Panc1 (cell line): ENCODE data around the gene RMND1.

ENCODE experiments used
- POLR2AphosphoS5 ChIP-seq: IDR thresholded peaks from 2 replicates; pipeline ENCODE4 v1.6.1; 2012; ENCODE audit warnings: mild to moderate bottlenecking, low read depth, low read length, moderate library complexity
- SIN3A ChIP-seq: IDR thresholded peaks from 2 replicates; pipeline ENCODE4 v1.6.1; 2012; ENCODE audit warnings: low read depth, mild to moderate bottlenecking, low read length, moderate library complexity, borderline replicate concordance; ENCODE audit not compliant: insufficient read depth
- TF ChIP-seq, protein P1 (sequence below): fragments of 450-650 bp; IDR thresholded peaks from 2 replicates; pipeline ENCODE4 v1.5.1; 2017; ENCODE audit warnings: mild to moderate bottlenecking
- TF ChIP-seq, protein P2 (sequence below), 2 experiments: IDR thresholded peaks; 2 replicates each; pipeline ENCODE4 v1.6.1; 2011 to 2012; ENCODE audit warnings: low read depth in 2 of 2, control low read depth in 1 of 2, low read length in 1 of 2, mild to moderate bottlenecking in 1 of 2, moderate library complexity in 1 of 2; ENCODE audit not compliant: insufficient read depth in 1 of 2

DNA sequence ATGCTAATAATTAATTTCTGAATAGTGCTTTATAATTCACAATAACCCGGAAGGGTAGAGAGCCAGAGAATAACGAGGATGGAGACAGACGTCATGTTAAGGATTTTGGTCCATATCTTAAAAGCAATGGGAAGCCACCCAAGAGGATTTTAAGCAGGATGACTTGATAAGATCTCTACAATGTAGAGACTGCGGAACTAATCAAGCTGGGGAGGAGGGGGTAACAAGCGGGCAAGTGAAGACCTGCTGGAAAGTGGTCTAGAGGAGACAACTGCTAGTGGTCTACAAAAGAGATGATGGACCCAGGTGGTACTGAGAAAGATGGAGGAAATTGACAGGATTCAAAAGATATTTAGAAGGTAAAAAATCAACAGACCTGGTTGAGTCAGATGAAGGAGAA is 67.8 kb downstream of the RMND1 start:
- TF ChIP-seq, protein P1, sequence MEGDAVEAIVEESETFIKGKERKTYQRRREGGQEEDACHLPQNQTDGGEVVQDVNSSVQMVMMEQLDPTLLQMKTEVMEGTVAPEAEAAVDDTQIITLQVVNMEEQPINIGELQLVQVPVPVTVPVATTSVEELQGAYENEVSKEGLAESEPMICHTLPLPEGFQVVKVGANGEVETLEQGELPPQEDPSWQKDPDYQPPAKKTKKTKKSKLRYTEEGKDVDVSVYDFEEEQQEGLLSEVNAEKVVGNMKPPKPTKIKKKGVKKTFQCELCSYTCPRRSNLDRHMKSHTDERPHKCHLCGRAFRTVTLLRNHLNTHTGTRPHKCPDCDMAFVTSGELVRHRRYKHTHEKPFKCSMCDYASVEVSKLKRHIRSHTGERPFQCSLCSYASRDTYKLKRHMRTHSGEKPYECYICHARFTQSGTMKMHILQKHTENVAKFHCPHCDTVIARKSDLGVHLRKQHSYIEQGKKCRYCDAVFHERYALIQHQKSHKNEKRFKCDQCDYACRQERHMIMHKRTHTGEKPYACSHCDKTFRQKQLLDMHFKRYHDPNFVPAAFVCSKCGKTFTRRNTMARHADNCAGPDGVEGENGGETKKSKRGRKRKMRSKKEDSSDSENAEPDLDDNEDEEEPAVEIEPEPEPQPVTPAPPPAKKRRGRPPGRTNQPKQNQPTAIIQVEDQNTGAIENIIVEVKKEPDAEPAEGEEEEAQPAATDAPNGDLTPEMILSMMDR = no peak
- TF ChIP-seq POLR2AphosphoS5 (no peak), SIN3A (no peak)
- TF ChIP-seq, protein P2, sequence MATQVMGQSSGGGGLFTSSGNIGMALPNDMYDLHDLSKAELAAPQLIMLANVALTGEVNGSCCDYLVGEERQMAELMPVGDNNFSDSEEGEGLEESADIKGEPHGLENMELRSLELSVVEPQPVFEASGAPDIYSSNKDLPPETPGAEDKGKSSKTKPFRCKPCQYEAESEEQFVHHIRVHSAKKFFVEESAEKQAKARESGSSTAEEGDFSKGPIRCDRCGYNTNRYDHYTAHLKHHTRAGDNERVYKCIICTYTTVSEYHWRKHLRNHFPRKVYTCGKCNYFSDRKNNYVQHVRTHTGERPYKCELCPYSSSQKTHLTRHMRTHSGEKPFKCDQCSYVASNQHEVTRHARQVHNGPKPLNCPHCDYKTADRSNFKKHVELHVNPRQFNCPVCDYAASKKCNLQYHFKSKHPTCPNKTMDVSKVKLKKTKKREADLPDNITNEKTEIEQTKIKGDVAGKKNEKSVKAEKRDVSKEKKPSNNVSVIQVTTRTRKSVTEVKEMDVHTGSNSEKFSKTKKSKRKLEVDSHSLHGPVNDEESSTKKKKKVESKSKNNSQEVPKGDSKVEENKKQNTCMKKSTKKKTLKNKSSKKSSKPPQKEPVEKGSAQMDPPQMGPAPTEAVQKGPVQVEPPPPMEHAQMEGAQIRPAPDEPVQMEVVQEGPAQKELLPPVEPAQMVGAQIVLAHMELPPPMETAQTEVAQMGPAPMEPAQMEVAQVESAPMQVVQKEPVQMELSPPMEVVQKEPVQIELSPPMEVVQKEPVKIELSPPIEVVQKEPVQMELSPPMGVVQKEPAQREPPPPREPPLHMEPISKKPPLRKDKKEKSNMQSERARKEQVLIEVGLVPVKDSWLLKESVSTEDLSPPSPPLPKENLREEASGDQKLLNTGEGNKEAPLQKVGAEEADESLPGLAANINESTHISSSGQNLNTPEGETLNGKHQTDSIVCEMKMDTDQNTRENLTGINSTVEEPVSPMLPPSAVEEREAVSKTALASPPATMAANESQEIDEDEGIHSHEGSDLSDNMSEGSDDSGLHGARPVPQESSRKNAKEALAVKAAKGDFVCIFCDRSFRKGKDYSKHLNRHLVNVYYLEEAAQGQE (IDR thresholded peaks at IDR 0.05; ENCODE audit: insufficient read depth in 1 of 2, low read depth in 2 of 2, low read length in 1 of 2) = no peak
